Mesothelial cell of epicardium (in vitro differentiated cells): Measurements from ENCODE around the gene KNTC1. TPM values are rescaled to one million over a fixed set of nuclear protein-coding genes. Genes with fewer than 3 reads are reported as not detected.

ENCODE experiments used
- DNase-seq, 2 experiments: peaks; one replicate each; pipeline ENCODE4 v3.0.0; 2021; ENCODE audit warnings: low spot score in 2 of 2; ENCODE audit not compliant: unreplicated experiment in 2 of 2
- H3K27ac Mint-ChIP-seq: 2 replicates; pipeline ENCODE4 v1.8.0; 2021; ENCODE audit warnings: mixed read lengths
- H3K27me3 Mint-ChIP-seq: 2 replicates; pipeline ENCODE4 v1.8.0; 2021; ENCODE audit warnings: low read depth, mixed read lengths
- H3K36me3 Mint-ChIP-seq: 2 replicates; pipeline ENCODE4 v1.8.0; 2021; ENCODE audit warnings: mixed read lengths
- H3K4me1 Mint-ChIP-seq: 2 replicates; pipeline ENCODE4 v1.8.0; 2021; ENCODE audit warnings: mixed read lengths
- H3K4me3 Mint-ChIP-seq: 2 replicates; pipeline ENCODE4 v1.8.0; 2021; ENCODE audit warnings: mild to moderate bottlenecking, moderate library complexity, mixed read lengths
- H3K9me3 Mint-ChIP-seq: 2 replicates; pipeline ENCODE4 v1.8.0; 2021; ENCODE audit warnings: mixed read lengths
- CTCF ChIP-seq: fragments of 200-600 bp; sonication (generic); IDR thresholded peaks from one replicate; pipeline ENCODE4 v1.5.0; 2021; ENCODE audit warnings: antibody characterized with exemption; ENCODE audit not compliant: unreplicated experiment
- total RNA-seq: library from RNA; stranded (reverse); gene quantifications from 3 replicates; pipeline ENCODE4 v1.2.1, GENCODE V29; 2021

The KNTC1 gene
- total RNA-seq, 1 donor from 2014 or later: 47.8 TPM

GRCh38 chr12:122614839-122615238 lies 87.8 kb downstream of the KNTC1 start:
- Mint-ChIP-seq H3K4me3 (no peak overlapping the region), H3K27me3 (no peaks in the 10 kb centered on the region), H3K27ac (no peak overlapping the region), H3K36me3 (peaks cover 35% of the 10 kb centered on the region), H3K4me1 (peaks cover 5% of the 10 kb centered on the region), H3K9me3 (no peaks in the 10 kb centered on the region)
- no peak for DNase-seq
- no peak for TF ChIP-seq CTCF

GRCh38 chr12:122615780-122616179 lies 88.7 kb downstream of the KNTC1 start:
- TF ChIP-seq CTCF: no peak
- DNase-seq: no peak
- Mint-ChIP-seq H3K27ac (no peak overlapping the region), H3K4me1 (peaks cover 4% of the 10 kb centered on the region), H3K27me3 (no peaks in the 10 kb centered on the region), H3K36me3 (peaks cover 37% of the 10 kb centered on the region), H3K4me3 (no peak overlapping the region), H3K9me3 (no peaks in the 10 kb centered on the region)

GRCh38 chr12:122635471-122635870 lies 108.4 kb downstream of the KNTC1 start:
- no peak for DNase-seq
- Mint-ChIP-seq H3K4me1 (peaks cover 10% of the 10 kb centered on the region), H3K27me3 (no peaks in the 10 kb centered on the region), H3K9me3 (no peaks in the 10 kb centered on the region), H3K27ac (no peak overlapping the region), H3K4me3 (no peak overlapping the region), H3K36me3 (no peaks in the 10 kb centered on the region)
- no peak for TF ChIP-seq CTCF

- TF ChIP-seq CTCF: no peak
- peaks cover 15% of the 10 kb centered on the region for H3K4me1 Mint-ChIP-seq
- DNase-seq: no peak
- H3K27ac Mint-ChIP-seq: peak overlapping the region; percentile 25
- H3K9me3 Mint-ChIP-seq: peaks cover 4% of the 10 kb centered on the region
- H3K36me3 Mint-ChIP-seq: no peaks in the 10 kb centered on the region
- no peaks in the 10 kb centered on the region for H3K27me3 Mint-ChIP-seq
- H3K4me3 Mint-ChIP-seq: no peak overlapping the region
These were observed 116.3 kb downstream of the KNTC1 start for GRCh38 chr12:122643207-122643805.

- Mint-ChIP-seq H3K36me3 (no peaks in the 10 kb centered on the region), H3K27ac (no peak overlapping the region), H3K9me3 (peaks cover 4% of the 10 kb centered on the region), H3K4me1 (peaks cover 16% of the 10 kb centered on the region), H3K4me3 (no peak overlapping the region), H3K27me3 (no peaks in the 10 kb centered on the region)
- DNase-seq: no peak
- no peak for TF ChIP-seq CTCF
These were observed 119.6 kb downstream of the KNTC1 start for GRCh38 chr12:122646517-122647217.
